Activated CD4-positive, alpha-beta T cell treated with anti-CD3 and anti-CD28 coated beads for 48 hours (primary cell): ENCODE results near the gene ACSS2.

ENCODE experiments used
- DNase-seq: peaks from one replicate; pipeline ENCODE4 v3.0.0-alpha.2; 2020

ACSS2 gene

DNA sequence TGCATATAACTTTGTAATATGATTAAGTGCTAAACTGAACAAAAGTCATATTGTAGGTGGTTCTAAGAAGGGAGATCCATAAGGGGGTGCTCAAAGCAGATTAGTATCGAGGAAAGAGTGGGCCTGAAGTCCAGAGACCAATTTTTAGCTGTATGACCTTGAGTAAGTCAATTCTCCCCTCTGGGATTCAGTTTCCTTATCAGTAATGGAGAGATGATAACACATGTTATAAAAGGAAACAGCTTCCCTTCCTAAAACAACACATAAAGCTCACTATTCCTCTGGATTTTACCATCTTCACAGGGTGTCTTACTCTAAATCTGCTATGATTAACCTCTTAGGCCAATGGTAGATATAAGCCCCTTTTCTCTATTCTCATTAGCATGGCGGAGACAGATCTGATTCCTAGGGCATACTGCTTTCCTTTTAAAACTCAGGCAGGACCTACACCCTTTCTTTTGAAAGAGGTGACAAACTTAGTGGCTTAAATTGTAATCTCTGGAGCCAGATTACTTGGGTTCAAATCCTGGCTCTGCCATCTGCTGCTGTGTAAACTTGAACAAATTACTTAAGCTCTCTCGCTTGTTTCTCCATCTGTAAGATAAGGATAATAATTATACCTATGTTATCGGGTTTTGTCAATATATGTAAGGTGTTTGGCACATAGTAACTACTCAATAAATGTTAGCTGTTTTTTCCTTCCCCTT is 39.5 kb downstream of the ACSS2 start:
- DNase-seq: no peak

GRCh38 chr20:34916774-34917354 is 40.5 kb downstream of the ACSS2 start:
- no peak for DNase-seq

- peak; percentile 17 for DNase-seq
Measured at GRCh38 chr20:34920055-34920454, 43.6 kb downstream of the ACSS2 start.

- peak; percentile 39 for DNase-seq
Measured at GRCh38 chr20:34921436-34921835, 45.0 kb downstream of the ACSS2 start.

DNA sequence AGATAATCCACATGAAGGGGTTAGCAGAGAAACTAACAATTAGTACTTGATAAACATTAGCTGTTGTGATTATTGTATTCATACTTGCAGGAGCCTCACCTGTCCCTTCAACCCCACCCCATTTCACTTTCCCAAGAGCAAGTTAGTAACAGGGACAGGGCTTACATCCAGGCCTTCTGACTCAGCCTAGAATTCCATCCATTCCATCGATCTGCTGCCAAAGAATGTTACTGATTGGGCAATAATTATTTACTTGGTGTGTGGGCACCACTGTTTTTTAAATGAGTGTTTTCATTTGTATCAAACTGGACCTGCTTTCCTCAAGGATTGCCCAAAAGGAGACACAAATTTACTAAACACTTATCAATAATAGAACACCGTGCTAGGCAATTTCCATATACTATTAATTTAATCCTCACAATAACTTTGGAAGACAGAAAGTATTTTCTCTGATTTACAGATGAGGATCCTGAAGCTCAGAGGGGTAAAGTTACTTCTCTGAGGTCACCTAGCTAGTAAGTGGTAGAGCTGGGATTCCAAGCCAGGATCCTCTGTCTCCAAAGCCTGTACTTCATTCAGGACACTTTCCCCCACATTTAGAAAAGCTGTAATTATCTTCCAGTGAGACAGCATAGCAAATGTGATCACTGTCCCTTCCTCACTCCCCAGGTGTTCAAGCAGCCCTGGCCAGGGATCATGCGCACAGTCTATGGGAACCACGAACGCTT is 46.4 kb downstream of the ACSS2 start:
- no peak for DNase-seq

DNA sequence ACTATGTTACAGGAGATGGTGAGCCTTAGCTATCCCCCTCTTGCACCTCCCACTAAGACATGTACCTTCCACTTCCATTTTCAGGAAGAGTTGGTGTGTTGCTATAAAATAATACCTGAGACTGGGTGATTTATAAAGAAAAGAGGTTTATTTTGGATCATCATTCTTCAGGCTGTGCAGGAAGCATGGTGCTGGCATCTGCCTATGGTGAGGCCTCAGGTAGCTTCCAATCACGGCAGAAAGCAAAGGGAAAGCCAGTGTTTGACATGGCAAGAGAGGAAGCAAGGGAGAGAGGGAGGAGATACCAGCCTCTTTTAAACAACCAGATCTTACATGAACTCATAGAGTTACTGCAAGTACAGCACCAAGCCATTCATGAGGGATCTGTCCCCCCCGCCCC is 47.0 kb downstream of the ACSS2 start:
- no peak for DNase-seq

GRCh38 chr20:34925341-34925740 is 48.9 kb downstream of the ACSS2 start:
- DNase-seq: no peak

DNA sequence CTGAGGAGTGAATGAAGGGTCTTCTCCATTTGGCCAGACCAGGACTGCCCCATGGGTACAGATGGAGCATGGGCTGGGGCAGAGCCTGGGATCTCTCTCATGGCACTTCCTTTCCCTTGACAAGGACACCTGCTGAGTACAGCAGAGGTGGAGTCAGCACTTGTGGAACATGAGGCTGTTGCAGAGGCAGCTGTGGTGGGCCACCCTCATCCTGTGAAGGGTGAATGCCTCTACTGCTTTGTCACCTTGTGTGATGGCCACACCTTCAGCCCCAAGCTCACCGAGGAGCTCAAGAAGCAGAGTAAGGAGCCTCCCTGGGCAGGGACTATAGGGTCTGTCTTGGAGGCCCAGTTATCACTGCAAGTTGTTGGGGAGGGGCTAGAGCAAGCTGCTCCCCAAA is 49.6 kb downstream of the ACSS2 start:
- DNase-seq: no peak

DNA sequence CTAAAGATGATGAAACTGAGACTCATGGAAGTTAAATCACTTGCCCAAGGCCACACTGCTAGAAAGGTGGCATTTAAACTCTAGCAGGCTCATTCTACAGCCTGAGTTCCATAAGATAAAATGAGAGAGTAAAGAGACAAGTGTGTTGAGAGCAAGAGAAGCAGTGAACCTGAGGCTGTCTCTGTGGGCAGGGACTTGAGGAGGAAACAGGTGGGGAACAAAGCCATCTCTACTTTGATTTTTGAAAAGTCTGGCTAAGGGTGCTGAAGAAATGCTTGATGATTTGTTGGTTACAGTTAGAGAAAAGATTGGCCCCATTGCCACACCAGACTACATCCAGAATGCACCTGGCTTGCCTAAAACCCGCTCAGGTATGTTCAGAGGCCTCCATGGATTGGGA is 50.2 kb downstream of the ACSS2 start:
- no peak for DNase-seq

- DNase-seq: no peak
Measured at GRCh38 chr20:34927736-34928135, 51.3 kb downstream of the ACSS2 start.

GRCh38 chr20:34928411-34928810 is 52.0 kb downstream of the ACSS2 start:
- no peak for DNase-seq

DNA sequence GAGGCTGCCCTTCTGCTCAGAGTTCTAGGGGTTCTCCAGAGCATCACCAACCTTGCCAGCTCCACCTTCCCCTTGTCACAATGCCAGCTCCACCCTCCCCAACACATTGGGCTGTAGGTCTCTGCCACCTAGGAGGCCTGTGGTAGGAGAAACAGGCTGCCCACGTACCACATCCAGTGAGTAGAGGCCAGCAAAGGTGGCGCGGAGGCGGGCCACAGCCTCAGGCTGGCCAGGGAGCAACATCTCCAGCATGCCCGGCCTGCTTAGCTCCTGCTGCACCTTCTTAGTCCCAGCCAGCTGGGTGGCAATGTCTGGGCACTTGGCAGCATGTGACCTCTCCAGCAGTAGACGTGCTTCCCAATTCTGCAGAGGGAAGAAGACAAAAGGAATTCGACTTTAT is 55.4 kb downstream of the ACSS2 start:
- DNase-seq: no peak

- DNase-seq: no peak
Measured at GRCh38 chr20:34938466-34939163, 62.2 kb downstream of the ACSS2 start.

- no peak for DNase-seq
Measured at GRCh38 chr20:34940081-34940481, 63.7 kb downstream of the ACSS2 start.

DNA sequence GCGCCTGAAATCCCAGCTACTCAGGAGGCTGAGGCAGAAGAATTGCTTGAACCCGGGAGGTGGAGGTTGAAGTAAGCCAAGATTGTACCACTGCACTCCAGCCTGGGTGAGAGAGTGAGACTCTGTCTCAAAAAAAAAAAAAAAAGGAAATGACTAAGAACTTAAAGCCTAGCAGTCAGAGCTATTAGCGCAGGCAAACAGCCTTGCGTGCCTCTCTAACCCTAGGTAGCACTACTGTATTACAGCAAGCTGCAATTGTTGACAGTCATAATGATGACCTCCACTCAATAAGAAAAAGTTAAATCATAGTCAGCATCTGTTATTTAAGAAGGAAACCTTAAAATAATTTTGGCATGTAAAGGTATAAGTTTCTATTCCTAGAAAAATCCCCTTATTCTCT is 64.8 kb downstream of the ACSS2 start:
- no peak for DNase-seq

- DNase-seq: no peak
Measured at GRCh38 chr20:34942301-34942700, 65.9 kb downstream of the ACSS2 start.

- DNase-seq: no peak
Measured at GRCh38 chr20:34943808-34944567, 67.6 kb downstream of the ACSS2 start.

- no peak for DNase-seq
Measured at GRCh38 chr20:34945315-34946077, 69.1 kb downstream of the ACSS2 start.

- no peak for DNase-seq
Measured at GRCh38 chr20:34946661-34947060, 70.2 kb downstream of the ACSS2 start.

- no peak for DNase-seq
Measured at GRCh38 chr20:34947336-34947735, 70.9 kb downstream of the ACSS2 start.

DNA sequence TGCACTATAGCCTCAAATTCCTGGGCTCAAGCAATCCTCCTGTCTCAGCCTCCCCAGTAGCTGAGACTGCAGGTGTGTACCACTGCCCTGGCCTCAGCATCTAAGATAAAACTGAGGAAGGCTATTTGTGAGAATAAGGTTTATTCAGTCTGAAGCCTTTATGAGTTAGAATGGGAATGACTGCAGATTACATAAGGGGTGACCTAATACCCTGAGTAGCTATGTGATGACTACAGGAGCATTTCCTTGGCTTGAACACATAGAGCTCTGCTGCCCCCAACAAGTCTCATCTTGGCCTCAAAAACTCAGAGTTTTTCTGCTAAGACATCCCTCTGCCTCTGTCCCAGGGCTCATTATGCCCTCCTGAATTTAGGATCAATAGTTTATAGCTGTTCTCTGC is 71.6 kb downstream of the ACSS2 start:
- DNase-seq: no peak

- no peak for DNase-seq
Measured at GRCh38 chr20:34949120-34949519, 72.7 kb downstream of the ACSS2 start.
